GM12892 (cell line): ENCODE data around the gene NEU1.
"Not testable (repeated sequence)": the region's sequence is repeated elsewhere in the genome, so short reads cannot be mapped to it uniquely, and the experiment has no call there.

ENCODE experiments used
- POLR2A ChIP-seq: IDR thresholded peaks from 2 replicates; pipeline ENCODE4 v1.6.1; 2011; ENCODE audit warnings: low read depth, low read length, control low read depth
- POLR2AphosphoS5 ChIP-seq: IDR thresholded peaks from 2 replicates; pipeline ENCODE4 v1.6.1; 2011; ENCODE audit warnings: low read depth, low read length, control low read depth
- TAF1 ChIP-seq: IDR thresholded peaks from 2 replicates; pipeline ENCODE4 v1.6.1; 2011; ENCODE audit warnings: low read depth, mild to moderate bottlenecking, control low read depth, low read length, borderline replicate concordance

DNA sequence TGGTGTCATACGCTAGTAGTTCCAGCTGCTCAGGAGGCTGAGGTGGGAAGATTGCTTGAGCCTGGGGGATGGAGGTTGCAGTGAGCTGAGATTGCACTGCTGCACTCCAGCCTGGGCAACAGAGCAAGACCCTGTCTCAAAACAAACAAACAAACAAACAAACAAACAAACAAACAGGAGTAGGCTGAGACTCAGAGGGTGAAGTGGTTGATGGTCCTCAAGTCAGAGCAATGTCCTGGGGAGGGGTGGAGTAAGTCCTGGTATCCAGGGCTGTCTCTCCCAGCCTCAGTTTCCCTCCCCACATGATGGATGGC lies 6.0 kb upstream of the NEU1 start:
- TF ChIP-seq POLR2AphosphoS5, POLR2A, TAF1: not testable (repeated sequence)
